HG03066 (cell line): ENCODE measurements around the gene ARPC4.
A peak's percentile ranks its signal among the peaks of the same experiment; 100 is the strongest.

Source experiments
- ATAC-seq: cut with Tn5 transposase; IDR thresholded peaks from one replicate; pipeline ENCODE4 v1.9.1; 2021; ENCODE audit warnings: low read depth; ENCODE audit not compliant: unreplicated experiment

The ARPC4 gene

DNA sequence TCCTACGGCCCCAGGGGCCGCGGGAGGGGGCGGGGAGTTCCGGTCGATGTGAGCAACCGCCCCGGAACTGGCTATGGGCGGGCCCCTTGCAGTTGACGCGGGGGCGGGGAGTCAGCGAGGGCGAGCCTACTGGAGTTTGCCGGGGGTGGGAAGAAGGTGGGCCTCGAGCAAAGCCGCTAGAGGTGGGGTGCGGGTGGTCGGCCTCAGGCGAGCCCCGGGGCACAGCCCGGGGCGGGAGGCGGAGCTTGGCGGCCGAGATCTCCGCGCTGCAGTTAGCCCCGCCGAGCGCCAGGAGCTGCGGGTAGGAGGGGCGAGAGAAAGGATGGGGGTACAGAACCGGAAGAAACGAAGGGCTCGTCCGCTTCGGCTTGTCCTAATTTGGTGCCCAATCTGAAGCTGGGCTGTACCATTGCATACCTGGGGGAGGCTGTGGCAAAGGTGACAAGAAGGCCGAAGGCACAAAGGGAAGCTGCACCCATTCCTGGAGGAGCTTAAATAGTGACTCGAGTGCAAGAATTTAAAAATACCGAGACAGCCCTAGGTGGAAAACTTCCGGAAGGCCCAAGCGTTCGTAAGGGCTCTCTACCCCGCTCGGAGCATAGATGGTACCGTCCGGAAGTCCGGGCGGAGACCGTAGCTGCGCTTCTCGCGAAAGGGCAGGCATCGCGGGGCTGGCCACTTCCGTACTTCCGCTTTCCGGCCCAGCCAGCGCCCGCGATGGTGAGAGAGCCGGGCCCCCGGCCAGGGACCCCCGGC lies at the start of gene ARPC4, which contains the start of gene TADA3:
ARPC4 (plus strand) TSS at position 678 of the 756 bp plus-strand sequence; CDS start at position 718, 40 bp downstream.
TADA3 (minus strand) TSS at position 69 of the 756 bp plus-strand sequence. CDS start 1,007 bp downstream, outside the sequence.
- peak; percentile 78 for ATAC-seq

DNA sequence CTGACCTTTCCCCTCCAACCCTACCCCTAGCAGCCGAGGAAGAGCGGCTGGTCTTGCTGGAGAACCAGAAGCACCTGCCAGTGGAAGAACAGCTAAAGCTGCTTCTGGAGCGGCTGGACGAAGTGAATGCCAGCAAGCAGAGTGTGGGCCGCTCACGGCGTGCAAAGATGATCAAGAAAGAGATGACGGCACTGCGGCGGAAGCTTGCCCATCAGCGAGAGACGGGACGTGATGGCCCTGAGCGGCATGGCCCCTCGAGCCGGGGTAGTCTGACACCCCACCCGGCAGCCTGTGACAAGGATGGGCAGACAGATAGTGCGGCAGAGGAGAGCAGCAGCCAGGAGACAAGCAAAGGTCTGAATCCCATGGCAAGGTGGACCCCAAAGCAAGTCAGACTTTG lies 49.3 kb upstream of the ARPC4 start:
- ATAC-seq: no peak

DNA sequence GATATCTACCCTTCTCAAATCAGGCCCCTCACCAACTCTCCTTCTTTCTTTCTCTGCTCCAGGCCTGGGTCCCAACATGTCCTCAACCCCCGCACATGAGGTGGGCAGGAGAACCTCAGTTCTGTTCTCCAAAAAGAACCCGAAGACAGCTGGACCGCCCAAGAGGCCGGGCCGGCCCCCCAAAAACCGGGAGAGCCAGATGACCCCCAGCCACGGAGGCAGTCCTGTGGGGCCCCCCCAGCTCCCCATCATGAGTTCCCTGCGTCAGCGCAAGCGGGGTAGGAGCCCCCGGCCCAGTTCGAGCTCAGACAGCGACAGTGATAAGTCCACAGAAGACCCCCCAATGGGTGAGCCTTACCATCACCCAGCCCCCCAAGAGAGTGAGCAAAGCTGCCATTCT lies 48.7 kb upstream of the ARPC4 start:
- no peak for ATAC-seq

DNA sequence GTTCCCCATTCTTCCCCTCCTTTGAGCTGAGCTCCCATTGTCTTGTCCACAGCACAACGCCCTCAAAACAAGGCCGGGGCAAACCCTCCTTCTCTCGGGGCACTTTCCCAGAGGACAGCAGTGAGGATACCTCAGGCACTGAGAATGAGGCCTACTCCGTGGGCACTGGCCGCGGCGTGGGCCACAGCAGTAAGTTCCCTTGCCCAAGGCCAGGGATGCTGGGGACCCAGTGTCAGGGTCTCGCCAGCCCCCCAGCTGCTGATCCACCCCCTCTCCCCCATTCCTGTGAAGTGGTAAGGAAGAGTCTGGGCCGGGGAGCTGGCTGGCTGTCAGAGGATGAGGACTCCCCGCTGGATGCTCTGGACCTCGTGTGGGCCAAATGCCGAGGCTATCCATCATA lies 47.4 kb upstream of the ARPC4 start:
- ATAC-seq: no peak

DNA sequence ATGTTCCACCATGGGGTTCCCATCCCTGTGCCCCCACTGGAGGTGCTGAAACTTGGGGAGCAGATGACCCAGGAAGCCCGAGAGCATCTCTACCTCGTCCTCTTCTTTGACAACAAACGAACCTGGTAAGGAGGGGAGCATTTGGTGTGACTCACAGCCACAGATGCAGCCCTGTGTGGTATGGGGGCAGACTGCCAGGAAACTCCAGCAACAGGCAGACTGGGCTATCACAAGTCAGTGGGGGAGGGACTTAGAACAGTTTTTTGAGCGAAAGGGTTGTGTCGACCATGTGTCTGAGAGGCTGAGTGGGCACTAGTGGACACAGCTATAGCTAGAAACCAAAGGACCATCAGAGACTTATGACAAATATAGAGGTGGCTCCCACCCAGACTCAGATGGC lies 46.6 kb upstream of the ARPC4 start:
- no peak for ATAC-seq

DNA sequence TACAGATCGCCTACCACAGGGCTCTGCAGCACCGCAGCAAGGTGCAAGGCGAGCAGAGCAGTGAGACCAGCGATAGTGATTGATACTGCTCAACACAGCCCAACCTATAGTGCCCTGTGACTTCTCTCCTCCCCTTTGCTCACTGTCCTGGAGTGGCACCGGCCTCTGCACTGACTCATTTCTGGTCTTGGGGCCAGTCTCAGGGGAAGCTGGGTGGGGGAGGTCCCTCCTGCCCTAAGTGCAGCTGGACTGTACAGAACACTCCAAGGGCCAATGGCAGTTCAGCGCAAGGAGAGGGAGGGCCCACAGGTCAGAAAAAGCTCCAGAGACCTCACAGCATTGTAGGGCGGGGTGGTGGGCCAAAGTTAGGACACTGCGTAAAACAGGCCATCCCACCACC lies 45.6 kb upstream of the ARPC4 start:
- ATAC-seq: no peak

DNA sequence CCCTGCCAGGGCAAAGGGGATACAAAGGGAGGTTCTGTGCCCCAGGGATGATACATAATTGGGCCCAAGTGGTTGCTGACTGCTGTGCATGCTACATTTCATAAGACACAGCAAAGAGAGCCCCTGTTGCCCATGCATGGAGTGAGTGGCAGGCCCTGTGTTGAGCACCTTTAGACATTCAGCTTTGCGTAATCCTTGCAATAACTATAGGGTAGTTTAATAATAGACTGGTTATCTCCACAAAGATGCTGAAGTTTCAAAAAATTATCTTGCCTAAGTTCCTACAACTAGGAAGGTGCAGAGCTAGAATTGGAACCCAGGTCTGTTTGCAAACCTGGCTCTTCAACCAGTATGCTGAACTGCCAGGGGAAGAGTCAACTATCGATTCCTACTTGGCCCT lies 44.9 kb upstream of the ARPC4 start:
- no peak for ATAC-seq

DNA sequence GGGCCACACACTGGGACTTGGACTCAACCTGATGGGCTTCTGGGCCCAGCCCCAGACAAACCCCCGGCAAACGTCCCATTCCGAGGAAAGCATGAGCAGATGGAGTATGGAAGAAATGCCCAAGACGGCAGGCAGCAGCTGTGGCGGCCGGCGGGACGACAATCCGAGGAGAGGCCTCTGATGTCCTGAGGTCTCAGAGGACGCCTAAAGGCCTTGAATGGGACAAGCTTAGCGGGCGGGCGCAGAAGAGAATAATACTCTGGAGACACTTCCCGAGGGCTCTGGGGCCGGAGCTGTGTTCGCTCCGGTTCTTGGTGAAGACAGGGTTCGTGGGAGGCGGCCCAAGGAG lies 43.6 kb upstream of the ARPC4 start:
- no peak for ATAC-seq

DNA sequence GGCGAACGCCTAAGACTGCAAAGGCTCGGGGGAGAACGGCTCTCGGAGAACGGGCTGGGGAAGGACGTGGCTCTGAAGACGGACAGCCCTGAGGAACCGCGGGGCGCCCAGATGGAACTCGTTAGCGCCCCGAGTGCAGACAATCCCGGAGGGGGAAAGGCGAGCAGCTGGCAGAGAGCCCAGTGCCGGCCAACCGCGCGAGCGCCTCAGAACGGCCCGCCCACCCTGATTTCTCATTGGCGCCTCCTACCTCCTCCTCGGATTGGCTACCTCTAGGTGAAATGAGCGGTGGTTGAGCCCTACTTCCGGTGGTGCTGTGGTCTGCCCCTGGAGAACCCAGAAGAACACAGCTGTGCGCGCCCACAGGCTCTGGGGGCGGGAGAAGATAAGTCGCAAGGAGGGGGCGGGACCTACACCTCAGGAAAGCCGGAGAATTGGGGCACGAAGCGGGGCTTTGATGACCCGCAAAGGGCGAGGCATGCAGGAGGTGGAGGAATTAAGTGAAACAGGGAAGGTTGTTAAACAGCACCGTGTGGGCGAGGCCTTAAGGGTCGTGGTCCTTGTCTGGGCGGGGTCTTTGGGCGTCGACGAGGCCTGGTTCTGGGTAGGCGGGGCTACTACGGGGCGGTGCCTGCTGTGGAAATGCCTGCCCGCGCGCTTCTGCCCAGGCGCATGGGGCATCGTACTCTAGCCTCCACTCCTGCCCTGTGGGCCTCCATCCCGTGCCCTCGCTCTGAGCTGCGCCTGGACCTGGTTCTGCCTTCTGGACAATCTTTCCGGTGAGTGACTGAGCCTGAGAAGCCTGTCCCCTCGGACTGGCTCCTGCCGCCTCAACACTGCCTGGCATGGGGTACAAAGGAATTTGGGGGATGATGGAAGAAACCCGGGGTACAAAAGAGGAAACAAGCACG lies 43.0 kb upstream of the ARPC4 start, which contains the start of gene OGG1:
OGG1 (plus strand) TSS at position 308 of the 911 bp plus-strand sequence; CDS start at position 643, 335 bp downstream.
- ATAC-seq: peak; percentile 91

DNA sequence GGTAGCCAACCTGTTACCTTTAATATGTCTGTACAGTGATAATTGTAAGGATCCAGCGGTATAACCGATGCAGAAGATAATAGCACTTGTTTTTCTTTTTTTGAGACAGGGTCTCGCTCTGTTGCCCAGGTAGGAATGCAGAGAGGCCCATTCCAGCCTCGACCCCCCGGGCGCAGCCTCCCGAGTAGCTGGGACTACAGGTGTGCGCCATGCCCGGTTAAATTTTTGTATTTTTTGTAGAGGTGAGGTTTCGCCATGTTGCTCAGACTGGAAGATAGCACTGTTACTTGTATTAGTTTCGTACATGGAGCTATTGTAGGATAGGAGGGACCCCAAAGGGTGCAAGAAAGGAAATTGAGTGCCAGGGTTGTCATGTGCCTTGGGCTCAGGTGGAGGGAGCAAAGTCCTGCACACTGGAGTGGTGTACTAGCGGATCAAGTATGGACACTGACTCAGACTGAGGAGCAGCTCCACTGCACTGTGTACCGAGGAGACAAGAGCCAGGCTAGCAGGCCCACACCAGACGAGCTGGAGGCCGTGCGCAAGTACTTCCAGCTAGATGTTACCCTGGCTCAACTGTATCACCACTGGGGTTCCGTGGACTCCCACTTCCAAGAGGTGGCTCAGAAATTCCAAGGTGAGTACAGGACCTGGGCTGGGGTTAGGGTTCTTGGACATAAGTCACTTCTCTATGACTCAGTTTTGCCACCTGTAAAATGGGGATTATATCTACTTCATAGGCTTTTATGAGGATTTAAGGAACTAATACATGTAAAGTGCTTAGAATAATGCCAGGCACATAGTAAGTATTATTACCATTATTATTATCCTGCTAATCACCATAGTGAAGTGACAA lies 42.1 kb upstream of the ARPC4 start:
- no peak for ATAC-seq

DNA sequence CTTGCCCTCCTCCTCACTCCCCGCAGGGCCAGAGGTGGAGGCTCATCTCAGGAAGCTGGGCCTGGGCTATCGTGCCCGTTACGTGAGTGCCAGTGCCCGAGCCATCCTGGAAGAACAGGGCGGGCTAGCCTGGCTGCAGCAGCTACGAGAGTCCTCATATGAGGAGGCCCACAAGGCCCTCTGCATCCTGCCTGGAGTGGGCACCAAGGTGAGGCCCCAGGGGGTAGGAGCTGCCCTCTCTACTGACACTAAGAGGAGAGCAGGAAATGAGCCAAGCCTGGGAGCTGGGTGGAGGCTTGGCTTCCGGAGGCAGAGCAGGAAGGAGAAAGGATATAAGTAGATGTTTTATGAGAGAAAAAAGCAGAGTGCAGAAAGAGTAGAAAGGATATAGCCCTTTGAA lies 38.2 kb upstream of the ARPC4 start:
- ATAC-seq: no peak

DNA sequence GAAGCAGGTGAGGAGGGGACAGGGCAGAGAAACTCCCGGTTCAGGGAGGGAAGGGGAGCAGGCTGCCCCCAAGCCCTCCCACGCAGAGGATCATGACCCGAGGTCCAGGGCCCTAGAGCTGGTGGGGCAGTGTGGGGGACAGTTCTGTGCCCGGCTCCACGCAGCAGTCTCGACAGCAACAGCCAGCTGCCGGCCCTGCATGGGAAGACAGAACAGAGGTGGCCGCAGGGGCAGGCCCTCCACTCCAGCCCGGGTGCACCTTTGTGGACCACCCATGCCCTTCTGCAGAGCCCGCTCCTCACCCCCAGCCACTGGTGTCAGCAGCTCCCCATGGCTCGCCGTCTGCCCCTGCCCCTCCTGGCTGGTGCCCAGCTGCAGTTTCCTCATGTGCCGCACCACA lies 35.5 kb upstream of the ARPC4 start:
- no peak for ATAC-seq

DNA sequence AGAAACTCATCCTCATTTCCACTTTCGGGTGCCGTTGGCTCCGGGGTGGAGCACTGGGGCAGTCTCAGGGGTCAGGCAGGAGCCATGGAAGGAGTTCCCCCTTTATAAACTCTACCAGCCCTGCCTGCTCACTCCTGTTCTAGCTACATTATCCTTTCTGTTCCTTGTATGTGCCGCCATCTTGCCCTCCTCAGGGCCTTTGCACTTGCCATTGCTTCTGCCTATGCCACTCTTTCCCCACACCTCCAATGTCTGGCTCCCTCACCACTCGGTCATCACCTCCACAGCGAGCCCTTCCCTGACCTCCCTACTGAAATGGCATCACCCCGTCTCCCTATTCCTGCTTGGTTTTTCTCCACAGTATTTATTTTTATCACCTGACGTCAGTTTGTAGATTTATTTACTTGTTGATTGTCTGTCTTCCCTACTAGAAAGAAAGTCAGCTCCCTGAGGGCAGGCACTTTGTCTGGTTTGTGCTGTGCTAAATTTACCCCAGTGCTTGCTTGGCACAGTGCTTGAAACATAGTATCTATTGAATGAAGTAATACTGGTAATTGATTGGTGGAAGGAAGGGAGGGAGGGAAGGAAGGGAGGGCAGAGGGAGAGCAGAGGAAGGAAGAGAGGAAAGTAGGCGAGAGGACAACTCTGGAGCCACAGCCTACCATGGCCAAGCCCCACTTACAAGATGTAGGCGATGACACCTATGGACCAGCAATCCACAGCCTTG lies 31.9 kb upstream of the ARPC4 start:
- ATAC-seq: no peak

DNA sequence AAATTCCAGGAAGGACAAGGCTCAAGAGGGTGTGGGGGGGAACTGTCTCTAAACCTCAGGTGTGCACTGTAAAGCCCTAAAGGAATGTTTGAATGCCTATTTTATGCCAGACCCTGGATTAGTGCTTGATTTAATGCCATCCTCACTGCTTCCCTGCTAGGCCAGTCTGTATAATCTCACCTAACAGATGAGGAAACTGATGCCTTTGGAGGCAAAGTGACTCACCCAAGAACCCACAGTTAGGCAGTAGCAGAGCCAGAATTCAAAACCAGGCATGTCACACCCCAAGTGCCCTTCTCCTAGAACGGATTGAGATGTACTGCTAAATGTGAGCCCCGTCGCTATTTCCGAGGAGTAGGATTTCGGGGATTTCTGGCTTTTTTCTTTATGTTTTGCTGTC lies 31.0 kb upstream of the ARPC4 start:
- ATAC-seq: no peak

DNA sequence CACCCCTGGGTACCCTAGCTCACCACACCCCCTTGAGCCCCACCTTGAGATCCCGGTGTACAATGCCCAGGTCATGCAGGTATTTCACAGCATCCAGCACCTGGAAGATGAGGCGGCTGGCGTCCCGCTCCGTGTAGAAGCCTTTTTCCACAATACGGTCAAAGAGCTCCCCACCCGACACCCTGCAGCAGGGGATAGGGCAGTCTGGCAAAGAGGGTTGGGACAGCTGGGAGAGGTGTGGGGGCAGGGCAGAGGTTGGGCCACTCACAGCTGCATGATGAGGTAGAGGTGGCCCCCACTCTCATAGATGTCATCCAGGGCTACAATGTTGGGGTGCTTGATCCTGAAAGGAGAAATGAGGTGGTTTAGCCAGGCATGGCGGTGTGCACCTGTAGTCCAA lies 30.0 kb upstream of the ARPC4 start:
- no peak for ATAC-seq

DNA sequence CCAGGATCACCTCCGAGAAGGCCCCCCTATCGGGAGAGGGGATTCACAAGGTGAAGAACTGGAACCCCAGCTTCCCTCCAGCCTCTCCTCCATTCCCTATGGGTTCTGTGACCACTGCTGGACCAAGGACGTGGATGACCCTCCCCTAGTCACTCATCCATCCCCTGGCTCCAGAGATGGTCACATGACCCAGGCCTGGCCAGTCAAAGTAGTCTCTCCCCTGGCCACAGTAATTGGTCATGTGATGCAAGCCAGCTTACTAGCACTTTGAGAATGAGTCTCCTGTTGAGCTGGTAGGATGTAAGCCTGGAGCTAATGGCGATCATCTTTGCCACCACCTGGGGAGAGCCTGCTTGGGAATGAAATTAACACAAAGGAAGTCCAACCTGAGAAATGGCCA lies 27.0 kb upstream of the ARPC4 start:
- no peak for ATAC-seq

DNA sequence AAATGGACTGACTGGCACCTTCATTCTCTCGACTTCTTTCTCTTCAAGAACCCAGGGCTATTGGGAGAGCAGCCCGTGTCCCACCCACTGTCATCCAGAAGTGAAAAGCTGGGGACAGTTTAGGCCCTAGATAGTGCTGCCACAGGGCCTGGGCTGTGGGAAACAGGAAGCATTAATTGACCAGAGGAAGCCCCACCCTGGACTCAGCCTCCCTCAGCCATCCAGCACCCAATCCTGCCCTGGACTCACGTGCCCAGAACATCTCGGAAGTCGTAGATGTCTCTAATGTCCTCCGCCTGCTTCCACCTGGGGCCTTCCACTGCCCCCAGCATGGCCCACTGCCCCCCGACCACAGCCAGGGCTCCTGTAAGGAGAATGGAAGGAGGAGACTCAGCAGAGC lies 25.5 kb upstream of the ARPC4 start:
- ATAC-seq: no peak

DNA sequence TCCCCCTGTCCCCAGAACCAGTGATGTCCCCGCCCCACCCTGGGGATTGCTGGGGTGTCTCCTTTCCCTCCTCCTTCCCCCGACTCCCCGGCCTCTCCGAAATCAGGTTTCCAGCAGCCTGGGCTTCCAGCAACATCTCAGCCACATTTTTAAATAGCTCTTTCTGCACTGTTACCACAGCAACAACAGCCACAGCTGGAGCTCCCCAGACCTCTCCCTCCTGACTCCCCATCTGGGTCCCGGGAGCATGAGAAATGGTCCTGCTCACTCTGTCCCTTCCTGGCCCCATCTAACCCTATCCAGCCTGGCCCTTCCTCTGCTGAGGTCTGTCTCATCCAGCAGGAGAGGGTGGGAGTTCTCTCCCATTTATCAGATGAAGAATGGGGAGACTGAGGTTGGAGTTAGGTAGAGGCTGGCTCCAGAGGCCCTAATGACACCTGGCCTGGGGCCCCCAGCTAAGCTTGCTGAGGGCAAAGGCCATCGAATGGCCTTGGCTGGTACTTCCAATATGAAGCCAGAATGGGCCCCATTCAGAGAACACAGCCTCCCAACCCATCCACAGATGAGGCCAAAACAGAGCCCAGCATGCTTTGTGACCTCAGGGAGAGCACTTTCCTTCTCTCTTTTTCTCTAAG lies 24.6 kb upstream of the ARPC4 start:
- no peak for ATAC-seq

DNA sequence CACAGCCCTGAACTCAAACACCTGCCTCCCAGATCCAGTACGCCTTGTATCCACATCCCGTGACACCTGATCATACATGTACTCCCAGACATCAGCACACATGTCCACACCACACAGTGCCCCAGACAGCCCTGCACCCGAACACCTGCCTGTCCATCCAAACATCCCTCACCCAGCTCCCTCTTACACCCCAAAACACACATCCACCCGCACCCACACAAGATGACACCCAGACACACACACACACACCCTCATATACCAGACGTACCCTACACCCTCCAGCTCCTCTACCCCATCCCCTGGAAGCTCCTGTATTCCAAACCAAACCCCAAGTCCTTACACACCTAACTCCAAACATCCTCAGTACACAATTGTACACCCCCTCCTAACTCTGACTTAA lies 23.9 kb upstream of the ARPC4 start:
- no peak for ATAC-seq
